OCI-LY1 (cell line): ENCODE results near the gene SLC27A3.

Experiments
- CTCF ChIP-seq: fragments of 200-600 bp; sonication (generic), shearing (Covaris generic); IDR thresholded peaks from 2 replicates; pipeline ENCODE4 v1.5.1; 2017; ENCODE audit warnings: mild to moderate bottlenecking, antibody characterized with exemption, low read length, moderate library complexity, mixed read lengths
- EZH2 ChIP-seq: fragments of 200-600 bp; sonication (generic), shearing (Covaris generic); IDR thresholded peaks from 2 replicates; pipeline ENCODE4 v1.8.0; 2017; ENCODE audit warnings: borderline replicate concordance, mixed run types, mild to moderate bottlenecking, antibody characterized with exemption, low read length, moderate library complexity, mixed read lengths

DNA sequence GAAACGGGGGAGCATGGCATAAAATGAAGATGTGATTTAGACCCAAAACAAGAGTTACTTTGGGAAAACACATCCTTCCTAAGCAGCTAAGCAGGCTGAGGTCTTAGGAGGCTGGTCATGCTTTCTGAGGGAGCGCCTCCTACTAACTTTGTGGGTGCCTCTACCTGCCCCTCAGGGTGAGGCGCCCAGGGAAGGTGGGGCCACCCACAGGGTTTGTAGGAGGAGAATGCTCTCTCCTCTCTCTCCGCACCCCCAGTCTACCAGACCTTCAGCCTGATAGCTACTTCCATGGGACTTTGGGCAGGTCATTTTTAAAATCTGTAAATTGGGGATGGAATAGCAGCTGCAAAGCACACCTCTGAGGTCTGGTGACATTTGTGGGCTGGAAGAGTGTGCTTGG, 23.8 kb downstream of the SLC27A3 start:
- TF ChIP-seq CTCF: no peak
- no peak for TF ChIP-seq EZH2
